HL-60 (cell line): ENCODE data around the gene SH3PXD2A.

Experiments
- DNase-seq, 2 experiments: peaks; one replicate each; pipeline ENCODE4 v3.0.0-alpha.2; 2010 to 2020; ENCODE audit warnings: low read depth in 1 of 2, low spot score in 1 of 2
- H3K27ac ChIP-seq: fragments of 250-450 bp; sonication (Bioruptor Pico); replicated peaks from 2 replicates; pipeline ENCODE4 v1.5.1; 2020; ENCODE audit warnings: mild to moderate bottlenecking, moderate library complexity
- H3K27me3 ChIP-seq: fragments of 250-450 bp; sonication (Bioruptor Pico); 2 replicates; pipeline ENCODE4 v1.5.1; 2021; ENCODE audit warnings: mild to moderate bottlenecking, moderate library complexity; ENCODE audit not compliant: insufficient read depth, poor library complexity, severe bottlenecking
- H3K4me3 ChIP-seq: replicated peaks from 2 replicates; pipeline ENCODE4 v1.5.1; 2011; ENCODE audit warnings: mild to moderate bottlenecking, control low read depth, low read length; ENCODE audit not compliant: insufficient read depth
- CTCF ChIP-seq: IDR thresholded peaks from one replicate; pipeline ENCODE4 v1.5.1; 2011; ENCODE audit warnings: low read length, control low read depth, inconsistent platforms; ENCODE audit not compliant: insufficient read depth
- GABPA ChIP-seq: IDR thresholded peaks from 2 replicates; pipeline ENCODE4 v1.6.1; 2012; ENCODE audit warnings: low read depth
- POLR2AphosphoS5 ChIP-seq: IDR thresholded peaks from 2 replicates; pipeline ENCODE4 v1.6.1; 2012; ENCODE audit warnings: low read depth
- REST ChIP-seq: IDR thresholded peaks from 2 replicates; pipeline ENCODE4 v1.6.1; 2012; ENCODE audit warnings: low read depth; ENCODE audit not compliant: insufficient replicate concordance
- SPI1 ChIP-seq: IDR thresholded peaks from 2 replicates; pipeline ENCODE4 v1.6.1; 2012; ENCODE audit warnings: low read depth, mild to moderate bottlenecking, borderline replicate concordance

The SH3PXD2A gene

GRCh38 chr10:103637927-103638557, 217.3 kb downstream of the SH3PXD2A start:
- H3K4me3 ChIP-seq, result no peak overlapping the region
- TF ChIP-seq SPI1, result no peak
- no peak for TF ChIP-seq REST
- no peak for TF ChIP-seq GABPA
- no peak for TF ChIP-seq POLR2AphosphoS5
- no peak for TF ChIP-seq CTCF
- H3K27me3 ChIP-seq, result no peaks in the 10 kb centered on the region
- DNase-seq, result no peak
- no peak overlapping the region for H3K27ac ChIP-seq

- no peak for DNase-seq
- TF ChIP-seq GABPA (no peak), CTCF (no peak), SPI1 (no peak), REST (no peak), POLR2AphosphoS5 (no peak)
- H3K27me3 ChIP-seq, result no peaks in the 10 kb centered on the region
- H3K4me3 ChIP-seq, result no peak overlapping the region
- H3K27ac ChIP-seq, result no peak overlapping the region
These were observed 218.4 kb downstream of the SH3PXD2A start for GRCh38 chr10:103637011-103637410.

GRCh38 chr10:103636492-103636891, 218.9 kb downstream of the SH3PXD2A start:
- Histone ChIP-seq H3K4me3 (no peak overlapping the region), H3K27ac (no peak overlapping the region), H3K27me3 (no peaks in the 10 kb centered on the region)
- DNase-seq, result no peak
- TF ChIP-seq SPI1 (no peak), CTCF (no peak), POLR2AphosphoS5 (no peak), REST (no peak), GABPA (no peak)
